ENCODE results near the gene CCNJ.
A peak's percentile ranks its signal among the peaks of the same experiment; 100 is the strongest.
"Not testable (repeated sequence)": the region's sequence is repeated elsewhere in the genome, so short reads cannot be mapped to it uniquely, and the experiment has no call there.

Gene CCNJ, protein sequence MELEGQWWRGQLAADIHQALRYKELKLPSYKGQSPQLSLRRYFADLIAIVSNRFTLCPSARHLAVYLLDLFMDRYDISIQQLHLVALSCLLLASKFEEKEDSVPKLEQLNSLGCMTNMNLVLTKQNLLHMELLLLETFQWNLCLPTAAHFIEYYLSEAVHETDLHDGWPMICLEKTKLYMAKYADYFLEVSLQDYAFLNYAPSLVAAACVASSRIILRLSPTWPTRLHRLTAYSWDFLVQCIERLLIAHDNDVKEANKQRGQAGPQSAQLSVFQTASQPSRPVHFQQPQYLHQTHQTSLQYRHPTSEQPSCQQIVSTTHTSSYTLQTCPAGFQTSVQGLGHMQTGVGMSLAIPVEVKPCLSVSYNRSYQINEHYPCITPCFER

DNA sequence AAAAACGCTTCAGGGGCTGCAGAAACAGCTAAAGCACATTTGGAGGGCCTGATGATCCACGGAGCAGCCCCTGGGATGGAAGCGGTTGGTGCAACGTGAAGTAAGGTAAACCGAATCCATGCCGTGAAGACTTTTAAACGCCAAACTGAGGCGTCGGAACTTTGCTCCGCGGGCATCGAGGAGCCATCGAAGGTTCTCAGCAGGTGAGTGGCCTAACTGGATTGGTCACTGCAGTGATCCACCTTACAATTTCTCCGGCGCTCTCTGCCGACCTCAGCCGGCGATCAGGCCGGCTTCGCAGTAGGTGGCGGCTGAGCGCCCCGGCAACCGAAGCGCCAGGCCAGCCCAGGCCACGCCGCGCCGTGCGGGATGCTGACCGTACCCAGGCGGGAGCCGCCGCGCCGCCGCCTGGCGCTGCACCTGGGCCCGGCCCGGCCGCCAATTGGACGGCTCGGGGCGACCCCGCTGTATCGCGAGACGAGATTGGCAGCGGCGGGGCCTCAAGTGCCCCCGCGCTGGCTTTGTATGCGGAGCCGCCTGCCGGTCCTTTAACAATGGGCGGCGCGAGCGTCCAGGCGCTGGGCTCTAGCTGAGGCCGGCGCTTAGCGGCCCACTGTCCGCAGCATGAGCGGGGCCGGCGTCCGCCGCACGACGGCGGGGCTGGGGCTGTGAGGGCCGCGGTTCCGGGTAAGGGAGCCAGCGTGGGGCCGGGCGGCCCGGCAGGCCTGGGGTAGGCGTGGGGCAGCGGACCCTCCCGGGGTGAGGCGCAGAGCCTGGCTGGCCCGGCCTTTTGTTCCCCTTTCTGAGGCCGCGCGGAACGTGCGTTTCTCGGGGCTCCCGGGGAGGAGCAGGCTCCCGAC is at the start of gene CCNJ:
Gene CCNJ (plus strand): TSS at position 551 of the 860 bp plus-strand sequence. CDS start 811 bp downstream, outside the sequence.
- peak; percentile 90 for DNase-seq

GRCh38 chr10:95994376-95994775 is 49.0 kb upstream of the CCNJ start:
- DNase-seq = not testable (repeated sequence)

DNA sequence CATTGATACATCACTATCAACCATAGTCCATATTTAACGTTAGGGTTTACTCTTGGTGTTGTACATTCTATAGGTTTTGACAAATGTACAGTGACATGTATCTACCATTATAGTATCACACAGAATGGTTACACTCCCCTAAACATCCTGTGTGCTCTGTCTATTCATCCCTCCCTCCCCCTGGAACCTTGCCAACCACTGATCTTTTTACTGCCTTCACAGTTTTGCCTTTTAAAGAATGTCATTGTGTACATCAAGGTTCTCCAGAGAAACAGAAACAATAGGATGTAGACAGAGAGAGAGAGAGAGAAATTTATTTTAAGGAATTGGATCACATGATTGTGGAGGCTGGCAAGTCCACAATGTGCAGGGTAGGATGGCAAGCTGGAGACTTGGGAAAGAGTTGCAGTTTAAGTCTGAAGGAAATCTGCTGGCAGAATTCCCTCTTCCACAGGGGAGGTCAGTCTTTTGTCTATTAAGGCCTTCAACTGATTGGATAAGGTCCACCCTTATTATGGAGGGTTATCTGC is 45.1 kb upstream of the CCNJ start:
- DNase-seq = no peak

GRCh38 chr10:96013956-96014355 is 29.4 kb upstream of the CCNJ start:
- no peak for DNase-seq

- DNase-seq = no peak
Observed at GRCh38 chr10:96014473-96015102, 28.8 kb upstream of the CCNJ start.

DNA sequence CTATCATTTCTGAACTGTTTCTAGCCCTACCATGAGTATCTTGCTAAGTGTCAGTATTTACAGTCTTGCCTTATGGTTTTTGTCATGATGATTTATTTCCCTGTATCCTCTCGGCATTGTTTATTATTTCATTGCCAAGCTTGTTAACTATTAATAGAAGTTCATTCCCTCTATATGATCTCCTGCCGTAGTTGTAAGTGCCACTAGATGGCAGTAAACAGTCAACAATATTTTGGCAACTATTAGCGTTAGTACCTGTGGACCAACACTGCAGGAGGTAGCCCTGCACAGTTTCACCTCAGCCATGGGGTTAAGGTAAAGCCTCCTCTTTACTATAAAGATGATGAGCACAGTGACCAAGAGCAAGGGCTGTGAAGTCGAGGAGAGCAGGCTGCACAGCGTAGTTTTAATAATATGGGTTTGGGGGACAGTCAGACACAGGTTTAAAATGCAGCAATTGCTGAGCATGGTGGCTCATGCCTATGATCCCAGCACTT is 26.1 kb upstream of the CCNJ start:
- peak; percentile 51 for DNase-seq

GRCh38 chr10:96021332-96021731 is 22.1 kb upstream of the CCNJ start:
- no peak for DNase-seq

GRCh38 chr10:96022739-96023138 is 20.6 kb upstream of the CCNJ start:
- no peak for DNase-seq

DNA sequence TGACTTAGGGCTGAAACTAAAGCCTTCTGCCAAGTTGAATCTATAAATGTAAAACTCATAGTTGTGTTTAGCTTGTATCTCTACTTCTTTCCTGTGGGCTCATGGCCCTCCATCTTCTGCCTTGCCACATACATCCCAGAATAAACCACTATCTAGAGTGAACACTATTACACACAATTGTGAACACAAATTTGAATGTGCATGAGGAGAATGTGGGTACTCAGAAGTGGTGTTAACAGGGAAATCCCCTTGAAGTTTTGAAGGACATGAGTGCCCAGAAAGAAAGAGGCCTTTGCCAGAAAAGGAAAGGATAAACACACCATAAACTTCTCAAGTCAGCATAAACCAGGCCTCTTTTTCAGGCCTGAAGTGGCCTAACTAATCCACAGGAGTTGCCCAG is 20.2 kb upstream of the CCNJ start:
- no peak for DNase-seq

DNA sequence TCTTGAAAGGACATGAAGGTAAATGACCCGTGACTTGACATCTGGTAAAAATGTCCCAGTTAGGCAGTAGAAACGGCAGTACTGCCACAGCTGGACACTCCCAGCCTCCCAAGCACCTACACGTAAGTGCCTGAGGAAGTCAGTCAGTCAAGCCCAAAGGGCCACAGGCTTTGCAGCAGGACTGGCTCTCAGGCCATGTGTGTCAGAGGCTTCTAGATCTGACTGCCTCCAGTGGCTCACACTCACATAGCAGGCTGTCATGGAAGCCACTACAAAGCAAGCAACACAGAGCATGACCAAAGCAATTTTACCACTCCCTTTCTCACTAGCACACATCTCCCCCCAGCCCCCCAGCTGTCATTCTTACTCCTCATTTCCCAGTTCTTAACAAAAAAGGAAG is 17.8 kb upstream of the CCNJ start:
- DNase-seq = no peak

GRCh38 chr10:96034625-96035024 is 8.8 kb upstream of the CCNJ start:
- DNase-seq = no peak

DNA sequence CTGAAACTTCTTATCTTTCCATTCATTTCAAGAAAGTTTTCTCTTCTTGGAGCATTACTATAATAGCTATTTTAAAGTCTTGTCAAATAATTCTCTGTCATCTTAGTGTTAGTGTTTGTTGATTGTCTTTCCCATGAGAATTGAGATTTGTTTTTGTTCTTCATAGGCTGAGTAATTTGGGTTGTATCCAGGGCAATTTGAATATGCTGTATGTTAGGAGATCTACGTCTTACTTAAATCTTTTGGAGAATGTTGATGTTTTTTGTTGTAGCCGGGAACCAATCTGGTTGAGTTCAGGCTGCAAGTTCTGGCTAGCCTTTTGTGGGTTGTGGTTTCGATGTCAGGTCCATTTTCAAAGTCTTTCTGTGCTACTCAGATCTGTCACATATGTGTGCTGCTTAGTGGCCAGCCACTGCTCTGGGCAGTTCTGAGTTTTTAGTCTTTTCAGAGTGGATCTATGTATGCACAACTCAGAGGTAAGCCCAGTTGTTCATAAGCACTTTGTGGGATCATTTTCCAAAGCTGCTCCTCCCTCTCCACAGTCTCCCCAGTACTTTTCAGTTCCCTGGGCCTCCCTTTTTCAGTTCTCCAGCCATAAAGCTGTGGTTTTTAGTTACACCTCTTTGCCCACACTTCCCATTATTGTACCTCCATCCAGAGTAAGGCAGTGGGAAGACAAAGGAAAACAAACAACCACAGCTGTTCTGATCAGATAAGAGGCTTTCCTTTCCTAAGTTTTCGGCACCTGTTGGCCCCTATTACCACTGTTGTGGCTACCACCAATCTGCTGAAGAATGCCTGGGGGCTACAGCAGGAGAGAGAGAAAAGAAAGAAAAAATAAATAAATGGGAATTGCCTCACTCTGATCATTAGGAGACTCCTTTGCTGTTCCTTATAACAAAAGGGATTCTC is 4.7 kb upstream of the CCNJ start:
- DNase-seq = no peak

GRCh38 chr10:96041146-96041545 is 2.2 kb upstream of the CCNJ start:
- DNase-seq = no peak

DNA sequence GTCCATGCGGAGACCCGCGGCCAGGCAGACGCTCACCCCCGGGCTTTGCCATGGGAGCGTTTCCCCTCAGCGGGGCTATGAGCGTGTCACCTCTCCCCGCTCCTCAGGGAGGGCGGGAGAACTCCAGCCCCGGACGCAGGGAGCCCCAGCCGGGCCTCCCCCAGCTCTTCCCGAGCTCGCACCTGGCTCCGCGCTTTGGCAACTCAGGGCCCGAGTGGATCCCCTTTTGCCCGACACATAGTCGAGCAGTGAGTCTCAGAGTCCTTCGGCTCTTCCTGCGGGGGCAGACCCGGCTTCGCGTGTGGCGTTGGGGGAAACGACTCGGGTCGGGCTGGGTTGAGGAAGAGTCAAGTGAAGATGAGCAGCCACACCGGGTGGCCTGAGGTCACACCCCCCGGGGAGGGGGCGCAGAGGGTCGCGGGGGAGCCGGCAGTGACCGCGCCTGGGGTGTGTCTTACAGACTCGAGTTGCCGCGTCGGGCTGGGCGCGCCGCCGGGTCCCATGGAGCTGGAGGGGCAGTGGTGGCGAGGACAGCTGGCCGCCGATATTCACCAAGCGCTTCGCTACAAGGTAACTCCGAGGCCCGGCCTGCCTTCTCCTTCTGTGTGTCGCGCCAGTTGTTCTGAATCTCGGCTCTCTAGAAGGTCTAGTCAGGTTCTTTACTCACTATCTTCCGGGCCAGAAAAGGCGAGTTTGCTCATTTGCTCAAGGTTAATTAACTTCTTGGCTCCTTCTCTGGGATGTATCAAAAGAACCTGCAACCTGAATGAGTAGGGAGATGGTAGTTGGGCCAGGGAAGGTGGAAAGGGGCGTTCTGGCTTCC is 721 bp downstream of the CCNJ start:
- peak; percentile 46 for DNase-seq

DNA sequence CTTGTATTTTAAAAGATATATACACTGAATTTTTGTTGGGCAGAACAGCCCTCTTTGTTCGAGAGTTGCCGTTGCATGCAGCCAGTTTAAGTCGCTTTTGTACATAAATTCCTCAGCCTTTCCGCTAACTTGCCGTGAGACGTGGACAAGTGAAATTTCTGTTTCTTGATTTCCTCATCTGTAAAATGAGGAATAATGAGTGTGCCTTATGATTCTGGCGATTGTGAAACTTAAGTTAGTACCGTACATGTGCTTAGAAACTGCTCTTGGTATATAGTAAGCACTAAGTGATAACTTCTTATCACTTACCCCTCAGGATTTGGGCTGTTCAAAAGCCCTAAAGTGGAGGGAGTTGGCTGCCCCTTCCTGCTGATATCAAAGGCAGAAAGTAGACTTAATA is 1.4 kb downstream of the CCNJ start:
- DNase-seq = peak; percentile 46

- no peak for DNase-seq
Observed at GRCh38 chr10:96046546-96046945, 3.2 kb downstream of the CCNJ start.

DNA sequence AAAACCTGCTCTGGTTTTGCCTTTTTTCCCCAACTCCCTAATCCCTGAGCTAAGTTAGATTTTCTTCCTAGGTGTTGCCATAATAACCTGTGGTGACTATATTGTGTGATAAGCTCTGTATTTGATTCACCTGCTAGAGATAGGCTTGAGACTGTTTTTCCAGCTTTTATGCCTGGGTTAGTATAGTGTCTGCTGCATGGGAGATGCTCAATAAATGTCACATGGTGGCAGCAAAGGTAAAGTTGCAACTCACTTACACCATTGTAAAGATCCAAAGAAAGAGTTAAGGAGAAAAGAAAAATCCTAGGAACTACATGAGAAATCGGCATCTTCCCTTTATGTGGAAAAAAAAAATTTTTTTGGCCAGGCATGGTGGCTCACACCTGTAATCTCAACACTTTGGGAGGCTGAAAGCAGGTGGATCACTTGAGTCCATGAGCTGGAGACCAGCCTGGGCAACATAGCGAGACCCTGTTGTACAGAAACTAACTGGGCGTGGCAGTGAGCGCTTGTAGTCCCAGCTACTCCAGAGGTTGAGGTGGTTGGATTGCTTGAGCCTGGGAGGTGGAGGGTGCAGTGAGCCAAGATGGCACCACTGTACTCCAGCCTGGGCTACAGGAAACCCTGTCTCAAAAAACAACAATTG is 3.7 kb downstream of the CCNJ start:
- DNase-seq = no peak

DNA sequence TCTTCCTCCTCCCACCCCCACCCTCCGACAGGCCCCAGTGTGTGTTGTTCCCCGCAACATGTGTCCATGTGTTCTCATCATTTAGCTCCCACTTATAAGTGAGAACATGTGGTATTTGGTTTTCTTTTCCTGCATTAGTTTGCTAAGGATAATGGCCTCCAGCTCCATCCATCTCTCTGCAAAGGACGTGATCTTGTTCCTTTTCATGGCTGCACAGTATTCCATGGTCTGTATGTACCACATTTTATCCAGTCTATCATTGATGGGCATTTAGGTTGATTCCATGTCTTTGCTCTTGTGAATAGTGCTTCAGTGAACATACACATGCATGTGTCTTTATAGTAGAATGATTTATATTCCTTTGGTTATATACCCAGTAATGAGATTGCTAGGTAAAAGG is 4.5 kb downstream of the CCNJ start:
- DNase-seq = not testable (repeated sequence)

DNA sequence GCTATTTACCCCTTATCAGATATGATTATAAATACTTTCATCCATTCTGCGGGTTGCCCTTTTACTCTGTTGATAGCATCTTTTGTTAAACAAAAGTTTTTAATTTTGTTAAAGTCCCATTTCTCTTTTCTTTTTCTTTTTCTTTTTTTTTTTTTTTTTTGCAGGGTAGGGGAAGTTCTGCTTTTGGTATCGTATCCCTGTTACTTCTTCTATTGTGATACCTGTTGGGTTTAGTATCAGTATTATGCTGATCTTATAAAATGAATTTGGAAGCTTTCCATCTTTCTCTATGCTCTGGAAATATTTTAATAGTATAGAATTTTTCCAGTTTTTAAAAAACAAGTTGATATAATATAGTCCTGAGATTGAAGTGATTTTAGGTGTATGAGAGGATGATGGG is 6.0 kb downstream of the CCNJ start:
- no peak for DNase-seq

DNA sequence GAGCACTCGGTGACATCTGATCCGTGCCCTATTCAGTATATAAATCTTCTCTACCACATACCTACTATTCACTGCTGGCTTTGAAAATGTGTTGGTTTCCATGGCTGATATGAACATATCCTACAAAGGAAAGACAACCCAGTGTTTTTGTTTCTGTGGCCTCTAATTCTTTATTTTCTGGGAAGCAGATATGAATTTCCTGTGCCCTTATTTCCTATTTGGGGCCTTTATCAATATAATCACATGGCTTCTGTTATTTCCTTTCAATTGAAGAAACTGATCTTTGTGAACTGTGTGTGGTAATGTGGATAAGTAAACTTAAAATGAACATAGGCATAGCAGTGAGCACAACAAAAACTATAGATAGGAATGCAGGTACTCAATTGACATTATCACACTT is 10.6 kb downstream of the CCNJ start:
- DNase-seq = no peak

DNA sequence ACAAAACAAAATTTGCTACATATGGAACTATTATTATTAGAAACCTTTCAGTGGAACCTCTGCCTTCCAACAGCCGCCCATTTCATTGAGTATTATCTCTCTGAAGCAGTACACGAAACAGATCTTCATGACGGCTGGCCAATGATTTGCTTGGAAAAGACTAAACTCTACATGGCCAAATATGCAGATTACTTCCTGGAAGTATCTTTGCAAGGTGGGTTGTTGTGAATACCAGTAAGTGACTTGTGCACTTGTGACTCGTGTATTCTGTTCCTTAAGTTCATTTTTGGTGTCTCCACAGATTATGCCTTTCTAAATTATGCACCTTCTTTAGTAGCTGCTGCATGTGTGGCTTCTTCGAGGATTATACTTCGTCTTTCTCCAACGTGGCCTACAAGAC is 13.4 kb downstream of the CCNJ start:
- no peak for DNase-seq

Data from KG1 (cell line).